Fibroblast of lung (primary cell): ENCODE data around the gene SLC66A3.

Experiments used
- CTCF ChIP-seq, 2 donors: IDR thresholded peaks in 1 of 2; conservative IDR thresholded peaks in 1 of 2; 1 replicate in 1 of 2; 2 replicates in 1 of 2; pipeline ENCODE4 v1.5.1; 2011 to 2012; ENCODE audit warnings: low read length in 2 of 2, control low read depth in 1 of 2, inconsistent platforms in 1 of 2, low read depth in 1 of 2, mild to moderate bottlenecking in 1 of 2
- EZH2 ChIP-seq: IDR thresholded peaks from 2 replicates; pipeline ENCODE4 v1.5.1; 2012; ENCODE audit warnings: low read length, control low read depth, mild to moderate bottlenecking; ENCODE audit errors: missing control alignments

GRCh38 chr2:11131166-11131920 is 23.9 kb upstream of the SLC66A3 start:
- TF ChIP-seq CTCF (conservative IDR thresholded peaks at IDR 0.05 in 1 of 2, IDR thresholded peaks at IDR 0.05 in 1 of 2; ENCODE audit: low read depth in 1 of 2, low read length in 2 of 2) (no peak), EZH2 (no peak)
